Amygdala (tissue), 56 donors: ENCODE measurements around the gene TUBB1.
"Not testable (repeated sequence)": the region's sequence is repeated elsewhere in the genome, so short reads cannot be mapped to it uniquely, and the experiment has no call there.

ENCODE experiments used
- DNase-seq, 56 donors: peaks; one replicate each; lab custom pipeline; 2025; lab: John Stamatoyannopoulos, UW

The TUBB1 gene

DNA sequence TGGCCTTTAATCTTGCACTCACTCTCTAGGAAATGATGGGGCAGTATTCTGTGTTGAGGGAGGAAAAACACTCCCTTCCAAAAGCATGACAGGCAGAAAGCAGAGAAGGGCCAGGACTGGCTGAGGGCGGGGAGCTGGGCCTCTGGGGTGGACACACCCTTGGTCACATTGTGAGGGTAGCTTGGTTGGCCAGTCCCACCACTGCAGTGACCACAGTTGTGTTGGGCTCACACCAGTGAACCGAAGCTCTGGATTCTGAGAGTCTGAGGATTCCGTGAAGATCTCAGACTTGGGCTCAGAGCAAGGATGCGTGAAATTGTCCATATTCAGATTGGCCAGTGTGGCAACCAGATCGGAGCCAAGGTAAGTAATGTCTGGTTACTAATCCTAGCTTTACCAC is at the start of gene TUBB1:
TUBB1 (plus strand) TSS at position 213 of the 400 bp plus-strand sequence; CDS start at position 307, 94 bp downstream.
- no peak for DNase-seq

DNA sequence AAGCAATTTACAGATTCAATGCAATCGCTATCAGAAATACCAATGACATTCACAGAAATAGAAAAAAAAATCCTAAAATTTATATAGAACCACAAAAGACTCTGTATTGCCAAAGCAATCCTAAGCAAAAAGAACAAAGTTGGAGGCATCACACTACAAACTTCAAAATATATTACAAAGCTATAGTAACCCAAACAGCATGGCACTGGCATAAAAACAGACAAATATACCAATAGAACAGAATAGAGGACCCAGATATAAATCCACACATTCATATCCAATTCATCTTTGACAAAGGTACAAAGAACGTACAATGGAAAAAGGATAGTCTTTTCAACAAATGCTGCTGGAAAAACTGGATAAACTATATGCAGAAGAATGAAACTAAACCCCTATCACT is 49.8 kb upstream of the TUBB1 start:
- no peak for DNase-seq

DNA sequence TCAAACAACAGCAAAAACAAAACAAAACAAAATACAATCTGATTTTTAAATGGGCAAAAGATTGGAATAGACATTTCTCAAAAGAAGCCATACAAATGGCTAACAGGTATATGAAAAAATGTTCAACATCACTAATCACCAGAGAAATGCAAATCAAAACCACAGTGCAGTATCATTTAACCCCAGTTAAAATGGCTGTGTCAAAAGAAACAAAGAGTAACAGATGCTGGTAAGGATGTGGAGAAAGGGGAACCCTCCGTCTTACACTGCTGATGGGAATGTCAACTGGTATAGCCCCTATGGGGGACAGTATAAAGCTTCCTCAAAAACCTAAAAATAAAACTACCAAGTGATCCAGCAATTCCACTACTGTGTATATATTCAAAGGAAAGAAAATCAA is 49.1 kb upstream of the TUBB1 start:
- no peak for DNase-seq

DNA sequence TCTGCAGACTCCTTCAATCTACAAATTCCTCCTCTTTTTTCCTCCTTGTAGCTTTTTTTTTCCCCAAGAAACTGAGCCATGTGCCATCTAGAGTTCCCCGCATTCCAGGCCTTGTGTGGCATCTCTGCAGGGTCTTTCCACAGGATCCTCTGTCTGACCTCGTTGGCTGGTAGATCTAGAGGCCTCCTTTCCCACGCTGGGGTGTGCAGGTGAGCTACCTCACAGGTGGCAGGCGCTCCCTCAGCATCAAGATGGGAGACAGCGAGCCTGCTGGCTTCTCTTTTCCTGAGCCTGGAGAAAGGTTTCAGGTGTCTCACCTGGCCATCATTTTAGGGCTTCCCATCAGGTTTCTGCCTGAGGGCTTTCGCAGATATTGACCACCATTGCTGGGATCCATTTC is 47.8 kb upstream of the TUBB1 start:
- DNase-seq: no peak

DNA sequence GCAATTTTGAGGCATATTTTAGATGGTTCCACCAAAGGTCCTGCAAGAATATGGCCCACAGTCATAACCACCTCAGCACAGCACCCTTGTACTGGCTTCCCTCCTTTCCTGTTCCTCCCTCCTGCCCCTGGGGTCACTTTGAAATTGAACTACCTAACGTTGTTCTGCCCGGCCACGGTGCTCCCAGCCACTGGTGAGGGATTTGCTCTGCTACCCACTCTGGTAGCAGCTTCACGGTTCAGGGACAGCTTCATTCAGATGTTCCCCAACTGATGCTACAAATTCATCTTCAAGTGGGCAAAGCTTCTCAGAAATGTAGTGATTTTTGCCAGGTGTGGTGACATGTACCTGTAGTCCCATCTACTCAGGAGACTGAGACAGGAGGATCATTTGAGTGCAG is 46.0 kb upstream of the TUBB1 start:
- no peak for DNase-seq

DNA sequence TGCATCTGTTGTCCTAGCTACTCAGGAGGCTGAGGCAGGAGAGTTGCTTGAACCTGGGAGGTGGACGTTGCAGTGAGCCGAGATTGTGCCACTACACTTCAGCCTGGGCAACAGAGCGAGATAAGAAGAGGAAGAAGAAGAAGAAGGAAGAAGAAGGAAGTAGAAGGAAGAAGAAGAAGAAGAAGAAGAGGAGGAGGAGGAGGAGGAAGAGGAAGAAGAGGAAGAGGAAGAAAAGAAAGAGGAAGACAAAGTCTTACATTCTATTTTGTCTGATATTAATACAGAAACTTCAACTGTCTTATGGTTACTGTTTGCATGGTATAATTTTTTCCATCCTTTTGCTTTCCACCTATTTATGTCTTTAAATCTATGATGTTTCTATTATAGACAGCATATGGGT is 45.4 kb upstream of the TUBB1 start:
- no peak for DNase-seq

DNA sequence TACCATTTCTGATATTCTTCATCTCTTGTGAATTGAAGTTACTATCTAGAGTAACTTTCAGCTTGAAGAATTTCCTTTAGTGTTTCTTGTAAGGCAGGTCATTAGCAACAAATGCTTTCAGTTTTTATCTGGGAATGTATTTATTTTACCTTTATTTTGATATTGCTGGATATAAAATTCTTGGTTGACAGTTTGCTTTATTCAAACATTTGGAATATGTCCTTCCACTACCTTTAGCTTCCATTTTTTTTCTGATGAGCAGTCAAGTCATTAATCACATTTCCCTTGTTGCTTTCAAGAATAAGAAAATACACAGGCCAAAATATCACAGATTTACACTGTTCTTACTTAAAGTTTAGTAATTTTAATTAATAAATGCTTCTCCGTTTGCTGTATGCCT is 43.9 kb upstream of the TUBB1 start:
- DNase-seq: no peak

DNA sequence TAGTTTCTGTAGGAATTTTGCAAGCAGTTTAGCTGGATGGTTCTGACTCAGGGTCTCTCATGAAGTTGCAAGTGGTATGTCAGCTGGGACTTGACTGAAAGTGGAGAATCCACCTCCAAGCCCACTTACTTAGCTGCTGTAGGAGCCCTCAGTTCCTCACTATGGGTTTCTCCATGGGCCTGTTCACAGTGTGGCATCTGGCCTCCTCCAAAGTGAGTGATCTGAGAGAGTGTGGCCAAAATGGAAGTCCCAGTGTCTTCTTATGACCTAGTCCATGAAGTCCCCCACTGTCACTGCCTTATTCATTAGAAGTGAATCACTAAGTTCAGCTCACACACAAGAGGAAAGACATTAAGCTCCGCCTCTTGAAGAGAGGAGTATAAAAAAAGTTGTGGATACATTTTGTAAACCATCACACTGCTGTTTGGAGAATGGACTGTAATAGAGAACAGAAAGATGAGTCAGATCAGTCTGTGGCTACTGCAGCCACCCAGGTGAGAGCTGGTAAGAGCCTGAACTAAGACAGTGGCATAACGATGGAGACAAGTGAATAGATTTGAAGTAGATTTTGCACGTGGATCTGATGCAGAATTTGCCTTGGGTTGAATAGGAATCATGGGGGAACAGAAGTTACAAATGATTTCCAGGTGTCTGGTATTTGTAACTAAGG is 43.0 kb upstream of the TUBB1 start:
- DNase-seq: no peak

DNA sequence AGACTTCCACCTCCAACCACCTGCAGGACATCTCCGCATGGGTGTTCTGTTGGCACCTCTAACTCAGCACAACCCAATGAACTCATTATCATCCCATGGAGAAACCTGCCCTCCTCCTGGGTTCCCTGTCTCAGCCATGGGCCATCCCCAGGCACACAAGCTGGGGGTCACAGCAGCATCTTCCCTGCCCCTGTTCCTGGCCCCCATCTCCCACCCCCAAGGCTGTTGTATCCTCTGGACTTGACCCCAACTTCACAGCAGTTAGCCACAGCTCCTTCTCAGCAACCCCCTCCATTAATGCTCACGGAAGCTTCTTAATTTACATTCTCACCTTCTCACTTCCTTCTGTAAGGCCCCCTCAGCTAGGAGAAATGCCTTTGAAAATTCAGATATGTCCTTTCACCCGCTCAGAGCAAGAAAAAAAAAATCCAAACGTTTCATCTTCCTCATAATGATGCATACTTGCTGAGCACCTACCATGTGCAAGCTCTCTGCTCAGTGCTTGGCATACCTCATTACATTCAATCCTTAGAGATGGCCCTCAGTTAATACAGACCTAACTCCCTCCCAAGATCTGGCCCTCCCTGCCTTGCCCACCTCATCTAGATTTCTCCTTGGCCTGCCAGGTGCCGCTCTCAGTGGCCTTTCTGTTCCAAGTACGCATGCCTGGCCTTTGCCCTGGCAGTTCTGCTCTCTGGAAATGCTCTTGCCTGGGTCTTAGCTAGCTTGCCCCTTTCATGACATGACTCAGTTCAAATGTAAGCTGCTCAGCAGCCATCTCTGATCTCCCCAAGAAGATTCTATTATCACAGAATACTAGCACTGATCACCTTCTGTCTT is 40.7 kb upstream of the TUBB1 start:
- no peak for DNase-seq

DNA sequence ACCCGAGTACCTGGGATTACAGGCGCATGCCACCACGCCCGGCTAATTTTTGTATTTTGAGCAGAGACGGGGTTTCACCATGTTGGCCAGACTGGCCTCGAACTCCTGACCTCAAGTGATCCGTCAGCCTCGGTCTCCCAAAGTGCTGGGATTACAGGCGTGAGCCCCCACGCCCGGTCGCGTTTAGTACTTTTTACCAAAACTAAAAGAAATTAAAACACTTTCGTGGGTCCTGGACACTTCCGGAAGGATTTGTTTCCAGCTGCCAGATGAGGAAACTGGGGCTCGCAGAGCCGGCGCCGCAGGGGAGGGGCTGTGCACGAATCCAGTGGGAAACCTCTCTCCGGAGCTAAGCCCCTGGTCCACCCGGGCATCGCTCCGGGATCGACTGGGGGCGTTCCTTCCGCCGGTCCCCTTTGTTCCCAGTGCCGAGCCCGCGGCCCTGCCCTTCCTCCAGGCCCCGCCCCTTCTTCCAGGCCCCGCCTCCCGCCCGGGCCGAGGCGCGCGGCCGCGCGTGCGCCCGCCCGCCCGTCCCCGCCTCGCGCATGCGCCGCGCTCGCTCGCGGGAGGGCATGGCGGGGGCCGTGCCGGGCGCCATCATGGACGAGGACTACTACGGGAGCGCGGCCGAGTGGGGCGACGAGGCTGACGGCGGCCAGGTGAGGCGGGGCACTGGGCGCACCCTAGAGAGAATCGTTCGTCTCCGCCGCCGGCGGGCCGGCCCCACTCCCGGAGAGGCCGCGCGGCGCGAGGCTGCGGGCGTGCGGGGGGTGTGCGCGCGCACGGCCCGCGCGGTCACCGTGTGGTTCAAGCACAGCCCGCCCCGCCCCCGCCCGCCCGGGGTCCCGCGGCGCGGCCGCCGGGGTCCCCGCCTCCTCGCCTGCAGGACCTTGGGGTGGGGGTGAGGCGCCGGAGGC is 38.3 kb upstream of the TUBB1 start, which contains the start of gene NELFCD:
NELFCD (plus strand) TSS at position 546 of the 917 bp plus-strand sequence; CDS start at position 600, 54 bp downstream.
- DNase-seq: peak in 55 of 56 donors; percentile 9 to 87 (median 70)

DNA sequence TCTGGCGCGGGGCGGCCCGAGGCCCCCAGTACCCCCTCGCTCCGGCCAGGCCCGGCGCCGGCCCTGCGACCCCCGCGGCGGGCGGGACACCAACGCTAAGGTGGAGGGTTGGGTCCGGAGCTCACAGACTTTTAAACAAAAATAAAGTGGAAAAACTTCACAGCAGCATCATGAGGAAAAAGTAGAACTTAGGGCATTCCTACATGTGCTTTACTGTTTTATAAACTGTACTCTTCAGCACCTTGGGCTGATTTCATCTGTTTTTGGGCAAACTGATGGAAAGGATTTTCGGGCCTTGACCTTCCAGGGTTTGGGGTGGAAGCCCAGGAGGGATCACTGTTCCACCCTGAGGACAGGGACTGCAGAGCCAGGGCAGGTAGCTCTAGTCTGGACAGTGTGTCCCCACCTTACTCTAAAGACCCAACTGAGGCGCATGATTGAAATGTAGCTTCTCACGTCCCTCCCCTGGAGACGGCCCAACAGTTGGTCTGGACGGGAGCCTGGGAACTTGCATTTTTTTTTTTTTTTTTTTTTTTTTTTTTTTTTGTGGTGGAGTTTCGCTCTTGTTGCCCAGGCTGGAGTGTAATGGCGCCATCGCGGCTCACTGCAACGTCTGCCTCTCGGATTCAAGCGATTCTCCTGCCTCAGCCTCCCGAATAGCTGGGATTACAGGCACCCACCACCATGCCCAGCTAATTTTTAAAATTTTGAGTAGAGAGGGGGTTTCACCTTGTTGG is 37.4 kb upstream of the TUBB1 start:
- no peak for DNase-seq

DNA sequence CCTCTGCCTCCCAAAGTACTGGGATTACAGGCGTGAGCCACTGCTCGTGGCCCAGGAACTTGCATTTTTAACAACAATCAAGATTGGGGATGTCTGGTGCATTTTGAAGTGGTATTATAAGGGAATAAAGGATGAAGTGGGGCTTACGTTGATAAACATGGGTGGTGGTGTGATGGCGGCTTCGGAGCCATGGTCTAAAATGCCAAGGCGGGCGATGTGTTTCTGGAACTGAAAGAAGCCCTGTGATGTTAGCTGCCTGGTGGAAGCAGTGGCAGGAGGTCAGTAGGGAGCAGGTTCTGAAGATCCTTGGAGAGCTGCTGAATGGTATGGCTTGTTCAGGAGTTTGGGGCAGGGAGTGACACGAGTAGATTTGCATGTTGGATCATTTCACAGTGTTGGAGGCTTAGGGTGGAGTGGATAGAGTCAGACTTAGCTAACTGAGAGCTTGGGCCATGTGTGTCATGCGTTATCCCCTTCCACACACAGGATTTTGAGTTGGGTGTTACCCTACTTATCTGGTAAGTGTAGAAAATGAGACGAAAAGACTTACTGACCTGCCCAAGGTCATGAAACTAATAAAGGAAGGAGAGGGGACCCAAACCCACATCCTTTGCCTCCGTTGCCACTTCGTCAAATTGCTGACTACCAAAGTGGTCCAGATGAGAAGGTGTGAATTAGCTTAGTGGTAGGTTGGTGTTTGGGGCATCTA is 36.7 kb upstream of the TUBB1 start:
- no peak for DNase-seq

DNA sequence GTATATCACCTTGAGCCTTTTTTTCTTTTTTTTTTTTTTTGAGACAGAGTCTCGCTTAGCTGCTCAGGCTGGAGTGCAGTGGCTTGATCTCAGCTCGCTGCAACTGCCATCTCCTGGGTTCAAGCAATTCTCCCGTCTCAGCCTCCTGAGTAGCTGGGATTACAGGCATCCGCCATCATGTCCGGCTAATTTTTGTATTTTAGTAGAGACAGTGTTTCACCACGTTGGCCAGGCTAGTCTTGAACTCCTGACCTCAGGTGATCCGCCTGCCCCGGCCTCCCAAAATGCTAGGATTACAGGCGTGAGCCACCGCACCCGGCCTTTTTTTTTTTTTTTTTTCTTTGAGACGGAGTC is 36.1 kb upstream of the TUBB1 start:
- DNase-seq: not testable (repeated sequence)

DNA sequence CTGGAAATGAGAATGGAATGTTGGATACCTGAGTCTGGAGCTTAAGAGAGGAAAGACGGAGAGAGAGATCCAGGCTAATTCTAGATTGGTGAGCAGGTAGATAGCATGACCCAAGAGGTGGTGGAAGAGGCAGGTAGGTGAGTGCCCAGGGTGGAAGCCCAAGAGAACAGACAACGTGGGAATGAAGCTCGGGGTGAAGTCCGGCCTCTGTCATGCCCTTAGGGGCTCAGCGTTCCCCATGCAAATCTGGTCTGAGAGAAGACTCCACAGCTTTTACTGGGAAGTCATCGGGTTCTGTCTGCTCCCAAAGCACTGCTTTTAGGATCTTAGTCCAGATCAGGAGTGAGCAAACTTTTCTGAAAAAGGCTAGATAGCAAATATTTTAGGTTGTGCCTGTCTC is 34.5 kb upstream of the TUBB1 start:
- DNase-seq: no peak

DNA sequence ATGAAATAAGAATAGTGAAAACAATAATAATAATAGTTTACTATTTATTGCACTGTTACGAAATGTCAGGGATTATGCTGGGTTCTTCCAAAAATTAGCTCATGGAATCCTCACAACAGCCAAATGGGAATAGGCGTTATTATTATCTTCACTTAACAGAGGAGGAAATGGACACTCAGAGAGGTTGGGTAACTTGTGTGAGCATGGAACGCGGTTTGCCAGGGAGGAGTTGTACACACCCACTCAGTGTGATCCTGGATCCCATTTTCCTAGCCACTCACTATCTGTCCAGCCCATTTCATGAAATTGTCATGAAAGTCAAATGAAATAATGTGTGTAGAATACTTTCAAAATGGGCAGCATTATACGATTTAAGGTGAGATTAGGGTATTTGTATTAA is 33.6 kb upstream of the TUBB1 start:
- no peak for DNase-seq

DNA sequence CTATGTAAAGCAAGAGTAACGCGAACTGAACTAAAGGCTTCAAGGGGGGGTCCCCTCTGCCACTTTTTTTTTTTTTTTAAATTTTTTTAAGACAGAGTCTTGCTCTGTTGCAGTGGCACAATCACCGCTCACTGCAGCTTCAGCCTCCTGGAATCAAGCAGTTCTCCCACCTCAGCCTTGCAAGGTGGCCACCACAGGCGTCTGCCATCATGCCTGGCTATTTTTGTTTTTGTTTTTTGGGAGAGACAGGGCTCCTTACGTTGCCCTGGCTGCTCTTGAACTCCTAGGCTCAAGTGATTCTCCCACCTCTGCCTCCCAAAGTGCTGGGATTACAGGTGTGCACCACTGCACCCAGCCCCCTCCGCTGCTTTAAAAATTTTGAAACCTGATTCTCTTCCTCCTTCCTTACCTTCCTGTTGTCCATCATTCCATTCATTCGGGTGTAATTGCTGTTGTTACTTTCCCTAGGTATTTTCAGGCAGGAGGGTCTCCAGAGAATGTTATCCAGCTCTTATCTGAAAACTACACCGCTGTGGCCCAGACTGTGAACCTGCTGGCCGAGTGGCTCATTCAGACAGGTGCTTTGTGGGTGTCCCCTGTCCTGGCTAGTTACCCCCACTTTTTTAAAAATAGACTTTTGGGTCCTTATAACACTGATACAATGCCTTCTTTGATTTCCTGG is 32.8 kb upstream of the TUBB1 start:
- no peak for DNase-seq

DNA sequence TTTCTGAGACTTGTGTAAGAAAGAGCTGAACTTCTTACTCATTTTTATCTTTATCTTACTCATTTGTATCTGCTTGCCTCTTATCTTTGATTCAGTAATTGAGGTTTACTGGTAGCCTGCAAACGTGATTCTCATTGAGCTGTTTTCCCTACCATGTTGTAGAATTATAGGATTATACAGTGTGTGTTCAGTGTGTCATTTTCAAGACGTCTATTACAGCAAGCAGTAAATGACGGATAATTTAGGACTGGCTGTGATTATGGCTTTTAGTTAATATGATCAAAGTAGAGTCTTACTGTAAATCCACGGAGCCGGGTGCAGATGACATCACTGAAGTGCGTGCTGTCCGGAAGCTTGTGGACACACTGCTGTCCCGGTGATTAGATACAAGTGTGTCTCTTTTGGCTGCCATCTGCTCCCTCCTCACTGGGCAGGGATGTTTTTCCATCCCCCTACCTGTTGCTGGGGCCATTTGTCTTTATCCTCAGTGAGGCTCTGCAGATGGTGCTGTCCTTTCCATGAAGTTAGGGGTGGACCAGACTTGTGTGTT is 32.2 kb upstream of the TUBB1 start:
- DNase-seq: no peak

DNA sequence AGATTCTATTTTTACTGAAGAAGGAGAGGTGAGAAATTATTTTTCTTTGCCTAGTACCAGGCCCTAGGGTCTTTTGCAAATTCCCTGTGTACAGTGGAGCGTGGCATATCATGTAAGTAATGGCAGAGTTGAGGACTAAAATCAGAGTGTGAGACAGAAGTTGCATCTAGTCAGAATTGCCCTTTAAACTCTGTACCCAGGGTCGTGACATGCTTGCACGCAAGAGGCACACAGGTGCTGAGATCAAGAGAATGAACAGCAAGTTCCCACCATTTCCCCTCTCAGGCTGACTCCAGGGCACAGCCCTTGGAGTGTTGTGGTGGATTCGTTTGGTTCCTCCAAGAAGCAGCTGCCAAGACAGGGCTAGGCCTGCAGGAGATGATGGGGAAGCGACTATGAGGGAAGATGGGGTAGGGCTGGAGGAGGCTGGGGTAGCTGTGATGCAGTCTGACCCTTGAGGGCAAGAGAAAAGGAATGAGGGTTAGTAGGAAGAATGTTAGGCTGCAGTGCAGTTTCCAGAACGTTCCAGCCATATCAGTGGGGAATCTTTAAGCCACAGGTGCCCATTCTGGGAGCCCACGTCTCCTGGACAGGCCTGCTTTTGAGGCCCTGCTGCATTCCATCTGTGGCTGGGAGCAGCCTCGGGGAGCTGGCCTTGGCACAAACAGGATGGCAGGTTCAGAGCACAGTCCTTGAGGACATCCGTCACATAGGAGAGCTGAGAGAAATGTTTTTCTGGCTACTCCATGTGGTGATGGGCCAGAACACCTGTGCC is 31.3 kb upstream of the TUBB1 start:
- DNase-seq: no peak
